HG02678 (cell line): ENCODE data around the gene KAZN.

ENCODE experiments used
- ATAC-seq: cut with Tn5 transposase; IDR thresholded peaks from one replicate; pipeline ENCODE4 v1.9.1; 2021; ENCODE audit warnings: mild to moderate bottlenecking, moderate library complexity; ENCODE audit not compliant: unreplicated experiment

KAZN gene

DNA sequence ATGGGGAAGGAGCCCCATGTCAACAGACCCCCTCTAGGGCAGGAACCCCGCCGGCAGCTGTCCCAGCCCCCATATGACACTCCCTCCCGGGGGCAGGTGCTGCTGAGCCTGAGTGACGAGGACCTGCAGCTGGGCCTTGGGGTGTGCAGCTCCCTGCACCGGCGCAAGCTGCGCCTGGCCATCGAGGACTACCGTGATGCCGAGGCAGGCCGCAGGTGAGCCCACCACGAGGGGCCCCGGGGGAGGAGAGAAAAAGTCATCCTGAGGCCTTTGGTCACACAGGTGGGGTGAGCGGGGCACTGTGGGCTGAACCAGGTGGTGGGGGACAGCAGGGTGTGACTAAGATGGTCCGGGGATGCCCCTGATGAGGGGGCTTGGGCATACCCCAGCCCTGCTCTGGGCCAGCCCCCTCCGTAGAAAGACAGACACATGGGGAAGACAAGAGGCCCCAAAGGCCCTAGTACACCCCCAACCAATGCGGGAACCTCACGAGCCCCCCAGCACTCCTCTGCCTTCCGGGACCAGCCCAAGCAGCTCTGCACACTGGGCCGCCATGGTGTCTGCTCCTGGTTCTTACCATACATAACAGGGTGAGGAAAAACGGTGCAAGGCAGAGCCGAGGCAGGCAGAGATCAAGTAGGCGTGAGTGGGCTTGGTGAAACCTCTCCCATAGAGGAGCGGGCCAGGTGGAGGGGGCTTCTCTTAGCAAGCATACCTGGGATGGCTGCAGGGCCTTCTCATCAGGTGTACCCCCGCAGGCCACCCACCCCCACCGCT is 496.4 kb downstream of the KAZN start:
- ATAC-seq: no peak

DNA sequence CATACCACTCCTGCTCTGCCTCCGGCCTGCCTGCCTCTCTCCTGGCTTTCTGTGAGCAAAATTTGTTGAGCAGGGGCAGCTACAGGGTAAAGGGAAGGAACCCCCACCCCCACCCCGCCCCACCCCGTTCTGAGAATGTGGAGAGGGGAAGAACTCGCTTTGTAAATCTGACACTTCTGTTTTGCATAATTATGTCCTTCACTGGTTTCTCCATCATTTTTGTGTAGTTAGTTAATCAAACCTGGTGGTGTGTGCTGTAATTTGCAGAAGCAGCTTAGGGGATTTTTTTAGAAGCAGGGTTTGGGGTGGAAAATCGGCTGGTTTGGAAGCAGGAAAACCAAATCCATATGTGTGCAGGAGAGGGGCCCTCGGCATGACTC is 497.0 kb downstream of the KAZN start:
- no peak for ATAC-seq

DNA sequence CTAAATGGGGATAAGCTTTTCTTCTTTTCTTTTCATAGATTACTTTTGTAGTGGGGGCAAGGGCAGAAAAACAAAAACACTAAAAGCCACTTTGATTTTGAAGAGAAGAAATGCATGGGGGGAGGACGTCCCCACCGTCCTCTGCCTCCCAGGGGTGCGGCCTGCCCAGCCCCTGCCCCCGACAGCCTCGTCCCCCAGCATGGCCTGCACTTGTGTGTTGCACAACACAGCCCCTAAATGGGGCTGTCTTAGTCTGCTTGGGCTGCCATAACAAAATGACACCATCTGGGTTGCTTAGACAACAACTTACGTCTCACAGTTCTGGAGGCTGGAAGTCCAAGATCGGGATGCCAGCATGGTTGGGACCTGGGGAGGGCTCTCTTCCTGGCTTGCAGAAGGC is 497.8 kb downstream of the KAZN start:
- no peak for ATAC-seq

DNA sequence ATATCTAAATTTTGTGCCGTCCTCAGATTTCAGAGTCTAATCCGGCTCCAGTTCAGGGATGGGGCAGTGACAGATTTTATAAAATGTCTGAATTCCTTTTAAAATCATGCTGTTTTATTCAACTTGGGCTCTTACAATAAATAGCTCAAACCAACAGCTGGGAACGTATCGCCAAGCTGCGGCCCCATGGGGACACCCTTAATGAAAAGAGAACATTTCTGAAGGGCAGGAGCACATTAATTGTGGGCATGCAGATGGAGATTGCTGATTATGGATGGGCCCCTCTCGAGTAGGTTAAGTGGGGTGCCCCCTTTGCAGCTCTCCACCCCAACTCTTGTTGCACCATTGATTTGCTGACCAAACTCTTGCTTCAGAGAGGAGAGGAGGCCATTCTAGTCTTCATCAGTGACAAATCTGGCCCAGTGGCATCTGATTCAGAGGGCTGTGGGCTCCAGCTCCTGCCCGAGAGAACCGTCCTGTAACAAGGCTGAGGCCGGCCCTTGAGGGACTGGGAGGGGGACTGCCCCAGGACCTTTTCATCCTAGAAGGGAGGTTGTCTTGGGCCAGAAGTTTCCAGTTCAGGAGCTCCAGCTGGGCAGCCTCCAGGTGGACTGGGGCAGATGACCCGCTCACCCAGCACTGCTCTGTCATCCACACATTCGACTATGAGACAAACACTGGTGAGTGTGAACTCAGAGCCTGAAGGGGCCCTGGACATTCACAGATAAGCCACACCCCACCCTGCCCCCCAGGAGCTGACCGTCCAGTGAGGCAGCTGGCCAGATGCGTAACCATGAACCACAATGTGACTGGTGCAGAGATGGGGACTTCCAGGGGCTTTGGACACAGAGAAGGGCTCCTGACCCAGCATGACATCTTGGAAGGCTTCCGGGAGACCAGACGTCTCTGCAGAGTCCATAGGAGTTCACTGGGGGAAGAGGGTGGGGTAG is 500.0 kb downstream of the KAZN start:
- ATAC-seq: no peak

DNA sequence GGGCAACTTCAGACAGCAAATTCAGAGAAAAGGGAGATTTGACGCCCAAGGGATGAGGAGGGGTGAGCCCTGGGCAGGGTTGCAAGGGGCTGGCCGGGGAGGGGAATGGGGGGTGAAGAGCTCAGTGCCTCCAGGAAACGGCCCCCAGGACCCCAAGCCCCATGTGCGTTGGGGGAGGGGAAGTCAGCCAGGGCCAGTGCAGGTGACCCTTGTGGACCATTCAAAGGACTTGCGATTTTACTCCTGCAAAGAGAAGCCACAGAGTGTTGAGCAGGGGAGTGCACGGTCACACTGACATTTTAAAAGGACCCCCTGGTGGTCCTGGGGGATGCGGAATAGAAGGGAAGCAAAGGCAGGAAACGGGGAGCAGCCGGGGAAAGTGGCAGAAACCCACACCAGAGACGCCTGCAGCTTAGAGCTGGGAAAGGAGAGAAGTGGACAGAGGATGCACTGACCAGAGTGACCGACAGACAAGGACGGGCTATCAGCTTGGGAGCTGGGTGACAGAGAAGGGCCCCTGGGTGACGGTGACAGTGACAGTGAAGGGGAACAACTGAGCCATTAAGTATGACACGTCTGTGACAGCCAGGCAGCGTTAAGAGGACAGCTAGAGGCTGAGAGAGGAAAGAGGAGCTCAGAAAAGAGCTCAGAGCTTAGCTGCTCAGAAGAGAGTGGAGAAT is 501.1 kb downstream of the KAZN start:
- no peak for ATAC-seq

DNA sequence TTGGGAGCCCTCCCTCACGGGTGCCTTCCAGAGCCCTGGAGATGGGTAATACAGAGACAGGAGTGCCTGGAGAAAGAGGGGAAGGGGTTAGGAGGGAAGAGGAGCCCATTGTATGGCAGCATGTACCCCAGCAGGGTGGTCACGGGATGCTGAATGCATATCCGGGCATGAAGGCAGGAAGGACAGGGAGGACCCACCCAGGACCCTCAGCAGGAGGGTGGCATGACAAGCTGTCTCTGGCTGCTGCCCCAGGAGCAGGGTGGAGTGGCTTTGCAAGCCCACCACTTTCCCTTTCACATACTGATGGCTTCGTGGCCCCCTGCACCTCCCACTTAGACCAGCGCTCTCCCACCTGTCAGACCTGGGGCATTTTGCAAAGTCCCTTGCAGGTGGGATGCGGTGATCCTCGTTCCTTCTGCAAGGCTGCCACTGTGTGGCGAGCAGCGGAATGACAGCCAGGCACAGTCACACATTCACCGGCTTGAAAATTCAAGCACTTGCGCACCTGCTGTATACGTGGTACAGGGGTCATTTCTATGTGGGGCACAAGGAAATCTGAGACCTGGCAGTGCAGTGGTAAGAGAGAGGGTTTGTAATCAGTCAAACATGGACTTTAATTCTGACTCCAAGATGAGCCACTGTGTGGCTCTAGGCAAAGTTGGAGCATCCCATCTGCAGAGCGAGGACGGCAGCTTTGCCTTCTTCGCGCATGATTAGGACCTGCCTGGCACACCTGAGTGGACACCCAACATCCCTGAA is 501.8 kb downstream of the KAZN start:
- ATAC-seq: no peak

DNA sequence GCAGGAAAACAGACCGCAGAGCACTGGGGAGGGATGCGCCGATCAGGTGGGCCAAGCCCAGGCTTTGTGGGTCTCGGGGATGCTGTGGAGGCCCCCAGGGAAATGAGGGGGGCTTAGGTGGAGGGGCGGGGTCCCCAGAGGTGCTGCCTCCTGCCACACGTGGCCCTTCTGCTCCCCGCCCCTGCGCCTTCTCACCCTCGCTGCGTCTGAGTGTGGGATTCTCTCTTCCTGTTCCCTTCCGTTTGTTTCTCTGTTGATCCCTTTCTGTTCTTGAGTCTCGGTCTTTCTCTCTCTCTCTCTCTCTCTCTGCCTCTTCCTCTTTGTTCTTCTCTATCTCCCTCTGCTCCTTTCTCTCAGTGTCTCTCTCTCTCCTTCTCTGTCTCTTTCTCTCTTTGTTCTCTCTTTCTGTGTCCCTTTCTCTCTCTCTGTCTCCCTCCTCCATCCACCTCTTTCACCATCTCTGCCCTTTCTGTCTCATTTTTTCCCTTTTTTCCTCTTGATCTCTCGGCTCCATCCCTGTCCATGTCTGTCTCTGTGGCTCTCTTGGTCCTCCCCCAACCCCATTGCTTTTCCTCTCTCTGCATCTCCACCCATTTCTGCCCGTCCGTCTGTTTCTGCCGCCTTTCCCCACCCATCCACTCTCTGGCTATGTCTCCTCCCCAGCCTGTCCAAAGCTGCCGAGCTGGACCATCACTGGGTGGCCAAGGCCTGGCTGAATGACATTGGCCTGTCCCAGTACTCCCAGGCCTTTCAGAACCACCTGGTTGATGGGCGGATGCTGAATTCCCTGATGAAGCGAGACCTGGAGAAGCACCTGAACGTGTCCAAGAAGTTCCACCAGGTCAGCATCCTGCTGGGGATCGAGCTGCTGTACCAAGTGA is 502.6 kb downstream of the KAZN start:
- ATAC-seq: no peak

DNA sequence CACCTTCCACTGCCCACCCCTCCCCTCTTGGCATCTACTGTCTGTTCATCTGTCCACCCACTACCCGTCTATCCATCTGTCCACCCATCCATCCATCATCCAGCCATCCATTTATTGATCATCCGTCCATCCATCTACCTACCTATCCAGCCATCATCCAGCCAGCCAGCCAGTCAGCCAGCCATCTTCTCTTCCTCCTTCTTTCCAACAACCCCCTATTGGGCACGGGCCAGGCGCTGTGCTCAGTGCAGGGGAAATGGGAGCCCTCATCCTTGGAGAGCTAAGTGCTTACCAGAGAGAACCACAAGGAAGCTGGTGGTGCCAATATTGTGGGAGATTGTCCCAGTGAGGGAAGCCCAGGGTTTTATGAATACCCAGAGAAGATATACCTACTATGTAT is 503.3 kb downstream of the KAZN start:
- no peak for ATAC-seq

DNA sequence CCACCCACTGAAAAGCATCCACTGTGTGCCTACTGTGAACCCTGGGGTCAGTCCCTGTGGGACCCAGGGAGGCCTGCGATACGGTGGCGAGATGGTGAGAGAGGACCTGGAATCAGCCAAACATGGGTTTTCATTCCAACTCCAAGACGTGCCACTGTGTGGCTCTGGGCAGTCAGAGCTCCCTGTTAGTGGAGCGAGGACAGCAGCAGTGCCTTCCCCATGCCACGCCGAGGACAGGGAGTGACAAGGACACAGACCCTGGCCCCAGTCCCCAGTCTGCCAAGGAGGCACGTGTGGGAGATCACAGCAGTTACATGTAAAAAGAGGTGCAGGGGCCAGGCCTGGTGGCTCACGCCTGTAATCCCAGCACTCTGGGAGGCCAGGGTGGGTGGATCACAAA is 504.2 kb downstream of the KAZN start:
- no peak for ATAC-seq

DNA sequence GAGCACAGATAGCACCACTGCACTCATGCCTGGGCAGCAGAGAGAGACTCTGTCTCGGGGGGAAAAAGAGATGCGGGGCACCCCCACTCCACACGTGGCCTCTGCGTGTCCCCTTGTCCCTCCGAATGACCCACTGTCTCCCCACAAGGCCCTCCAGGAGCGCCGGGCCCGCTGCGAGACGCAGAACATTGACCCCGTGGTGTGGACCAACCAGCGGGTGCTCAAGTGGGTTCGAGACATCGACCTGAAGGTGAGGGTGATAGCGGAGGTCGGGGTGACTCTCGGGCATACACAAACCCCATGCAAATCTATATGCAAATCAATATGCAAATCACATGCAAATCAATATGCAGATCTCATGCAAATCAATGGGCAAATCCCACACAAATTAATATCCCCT is 504.7 kb downstream of the KAZN start:
- no peak for ATAC-seq

DNA sequence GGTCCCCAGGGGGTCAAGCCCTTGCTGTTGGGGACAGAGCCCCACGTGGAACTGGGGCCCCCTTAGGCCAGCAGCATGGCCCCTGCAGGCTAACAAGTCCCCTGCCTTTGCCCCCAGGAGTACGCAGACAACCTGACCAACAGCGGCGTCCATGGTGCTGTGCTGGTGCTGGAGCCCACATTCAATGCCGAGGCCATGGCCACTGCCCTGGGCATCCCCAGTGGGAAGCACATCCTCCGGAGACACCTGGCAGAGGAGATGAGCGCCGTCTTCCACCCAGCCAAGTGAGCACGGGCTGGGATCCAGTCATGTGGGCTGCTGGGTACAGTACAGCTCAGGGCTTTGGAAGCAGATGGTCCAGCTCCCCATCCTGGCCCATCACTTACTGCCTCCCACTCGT is 505.4 kb downstream of the KAZN start:
- ATAC-seq: no peak

DNA sequence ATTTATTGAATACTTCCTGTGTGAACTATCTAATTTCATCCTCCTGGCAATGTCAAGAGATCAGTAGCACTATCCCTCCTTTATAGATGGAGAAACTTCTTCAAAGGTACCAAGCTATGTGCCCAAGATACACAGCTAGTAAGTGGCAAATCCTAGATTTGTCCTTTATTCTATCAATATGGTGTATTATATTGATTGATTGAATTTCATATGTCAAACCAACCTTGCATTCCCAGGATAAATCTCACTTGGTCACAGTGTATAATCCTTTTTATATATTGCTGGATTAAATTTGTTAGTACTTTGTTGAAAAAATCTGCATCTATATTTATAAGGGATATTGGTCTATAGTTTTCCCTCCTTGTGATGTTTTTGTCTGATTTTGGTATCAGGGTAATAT is 506.3 kb downstream of the KAZN start:
- no peak for ATAC-seq

DNA sequence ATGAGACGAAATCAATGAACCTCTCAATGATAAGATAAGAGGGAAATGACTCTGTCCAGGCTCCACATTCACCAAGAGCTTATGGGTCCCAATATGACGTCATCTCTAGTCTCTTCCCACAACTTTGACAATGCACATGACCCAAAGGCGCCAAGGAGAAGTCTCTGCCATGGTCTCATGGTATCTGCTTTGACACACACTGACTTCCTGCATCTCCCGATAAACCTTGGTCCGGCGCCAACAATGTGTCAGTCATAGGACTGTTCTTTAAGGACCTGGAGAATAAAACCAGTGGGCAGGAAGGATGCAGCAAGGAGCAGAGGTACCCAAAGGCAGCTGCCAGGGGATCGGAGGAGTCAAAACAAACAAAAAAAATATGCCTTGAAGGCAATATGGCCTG is 508.1 kb downstream of the KAZN start:
- ATAC-seq: no peak

DNA sequence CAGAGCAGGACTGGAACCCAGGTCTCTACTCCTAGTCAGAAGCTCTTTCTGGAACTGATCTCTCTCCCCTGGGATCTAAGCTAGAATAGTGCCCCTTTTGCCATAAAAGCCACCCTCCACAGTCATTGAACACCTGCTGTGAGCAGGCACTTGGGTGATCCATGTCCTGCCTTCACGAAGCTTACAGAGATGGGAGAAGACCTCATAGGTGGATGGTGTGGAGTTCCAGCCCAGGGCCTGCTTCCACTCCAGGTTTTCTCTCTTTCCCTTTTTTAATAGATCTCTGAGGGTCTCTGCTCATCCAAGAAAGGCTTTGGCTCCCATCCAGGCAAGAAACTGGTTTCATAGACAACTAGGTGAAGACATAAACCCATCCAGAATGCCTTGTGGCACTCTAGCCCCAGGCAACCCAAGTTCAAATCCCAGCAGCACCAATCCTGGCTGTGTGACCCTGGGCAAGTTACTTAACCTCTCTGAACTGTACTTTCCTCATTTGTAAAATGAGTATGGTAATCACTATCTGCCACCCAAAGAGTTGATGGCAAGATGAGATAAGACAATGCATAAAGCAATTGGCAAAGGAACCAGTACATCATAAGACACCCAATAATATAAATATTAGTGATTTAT is 508.7 kb downstream of the KAZN start:
- no peak for ATAC-seq

DNA sequence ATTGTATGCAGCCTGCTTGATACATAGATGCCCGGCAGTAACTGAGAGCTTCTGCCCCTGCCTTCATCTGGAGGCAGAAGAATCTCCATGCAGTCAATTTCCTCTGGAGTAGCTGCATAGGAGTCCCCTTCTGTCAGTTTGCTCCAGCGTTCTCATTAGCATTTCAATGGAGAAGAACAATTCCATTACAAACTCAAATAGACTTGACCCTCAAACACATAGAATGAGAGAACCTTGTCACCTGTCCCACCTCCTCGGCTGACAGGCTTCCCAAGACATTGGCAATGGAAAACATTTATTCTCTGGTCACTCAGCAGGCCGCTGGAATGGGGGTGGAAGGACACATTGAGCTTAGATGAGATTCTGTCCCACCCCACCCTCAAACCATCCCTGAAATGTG is 509.4 kb downstream of the KAZN start:
- no peak for ATAC-seq

DNA sequence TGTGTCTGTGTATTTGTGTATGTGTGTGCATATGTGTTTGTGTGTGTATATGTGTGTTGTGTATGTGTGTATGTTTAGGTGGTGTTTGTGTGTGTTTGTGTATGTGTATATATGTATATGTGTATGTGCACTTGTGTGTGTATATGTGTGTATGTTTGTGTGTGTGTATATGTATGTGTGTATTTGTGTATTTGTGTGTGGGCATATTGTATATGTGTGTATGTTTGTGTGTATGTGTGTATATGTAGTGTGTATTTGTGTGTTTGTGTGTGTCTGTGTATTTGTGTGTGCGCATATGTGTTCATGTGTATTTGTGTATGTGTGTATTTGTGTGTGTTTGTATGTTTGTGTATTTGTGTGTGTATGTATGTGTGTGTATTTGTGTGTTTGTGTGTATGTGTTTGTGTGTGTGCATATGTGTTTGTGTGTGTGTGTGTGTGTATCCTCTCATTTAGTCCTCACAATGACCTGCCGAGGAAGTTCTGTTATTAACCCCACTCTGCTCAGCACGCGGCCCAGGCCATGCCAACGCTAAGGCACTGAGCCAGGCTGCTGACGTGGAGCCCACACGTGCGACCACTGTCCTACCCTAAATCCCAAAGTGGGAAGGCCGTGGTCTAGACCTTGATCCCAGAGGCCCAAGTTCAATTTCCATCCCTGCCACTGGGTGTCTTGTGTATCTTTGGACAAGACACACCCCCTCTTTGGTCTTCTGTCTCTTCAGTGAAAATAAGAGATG is 511.8 kb downstream of the KAZN start:
- ATAC-seq: no peak

DNA sequence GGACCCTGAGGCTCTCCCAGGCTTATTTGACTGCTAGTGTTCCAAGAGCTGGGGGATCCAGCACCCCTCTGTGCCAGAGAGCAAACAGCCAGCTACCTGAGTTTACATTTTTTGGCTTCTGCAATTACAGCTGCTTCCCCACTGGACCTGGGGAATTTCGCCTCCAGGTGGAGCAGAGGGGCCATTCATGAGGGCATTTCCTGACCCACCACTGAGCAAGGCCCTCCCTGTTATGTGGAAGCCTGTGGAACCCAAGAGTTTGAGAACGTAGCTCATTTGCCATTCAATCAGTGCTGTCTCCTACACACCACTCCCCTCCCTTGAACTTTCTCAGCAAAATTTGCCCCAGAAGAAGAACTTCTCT is 512.4 kb downstream of the KAZN start:
- ATAC-seq: no peak

DNA sequence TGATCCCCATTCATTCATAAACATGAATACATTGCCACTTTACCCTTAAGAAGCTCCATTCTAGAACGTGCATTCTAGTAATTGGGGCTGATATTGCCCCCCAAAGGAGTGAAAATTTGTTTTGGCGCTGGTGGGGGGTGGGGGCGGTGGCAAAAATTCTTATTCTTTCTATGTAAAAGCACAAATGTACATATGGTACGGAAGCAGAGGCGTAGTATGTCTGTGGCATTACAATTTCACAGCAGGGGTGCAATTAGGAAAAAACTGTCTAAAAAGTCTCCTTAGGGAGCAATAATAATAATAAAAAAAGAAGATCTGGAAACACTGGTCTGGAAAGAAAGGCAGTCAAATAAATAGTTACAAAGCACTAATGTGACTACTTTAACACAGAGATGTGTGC is 514.7 kb downstream of the KAZN start:
- no peak for ATAC-seq

DNA sequence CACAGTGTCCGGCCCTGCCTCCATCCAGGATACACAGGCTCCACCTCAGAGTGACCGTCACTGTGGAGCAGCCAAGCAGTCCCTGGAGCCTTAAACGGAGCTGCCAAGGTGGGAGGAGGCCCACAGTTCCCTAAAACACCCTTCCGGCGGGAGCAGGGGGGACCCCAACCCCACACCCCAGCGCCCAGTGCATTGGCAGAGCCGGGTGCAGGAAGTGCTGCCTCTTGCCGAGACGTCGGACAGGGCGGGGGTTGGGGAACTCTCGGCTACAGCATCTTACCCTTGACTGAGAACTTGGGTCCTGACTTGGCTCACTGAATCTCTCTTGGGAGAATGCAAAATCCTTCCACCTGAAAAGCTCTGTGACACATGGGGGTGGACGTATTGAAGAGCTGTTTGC is 516.4 kb downstream of the KAZN start:
- ATAC-seq: no peak
